K562 (cell line): ENCODE results near the gene TPX2. TPM values are rescaled to one million over a fixed set of nuclear protein-coding genes. Genes with fewer than 3 reads are reported as not detected.

Experiments
- CBX2 ChIP-seq: fragments of 200-600 bp; sonication (generic); IDR thresholded peaks from one replicate; pipeline ENCODE4 v1.6.1; 2012; ENCODE audit warnings: mild to moderate bottlenecking, low read length, inconsistent platforms; ENCODE audit not compliant: insufficient read depth, poor library complexity, severe bottlenecking
- CREB3 ChIP-seq: fragments of 450-650 bp; conservative IDR thresholded peaks from 2 replicates; pipeline ENCODE4 v1.6.1; 2016; ENCODE audit warnings: missing genetic modification characterization, low read depth, mild to moderate bottlenecking, missing compliant biosample characterization, moderate library complexity
- FOXK2 ChIP-seq, 2 experiments: fragments of 450-650 bp; IDR thresholded peaks in 1 of 2; conservative IDR thresholded peaks in 1 of 2; 2 replicates each; pipeline ENCODE4 v1.6.1; 2016; ENCODE audit warnings: low read depth in 2 of 2, mild to moderate bottlenecking in 1 of 2
- ID3 ChIP-seq, 2 experiments: fragments of 250-450 bp in 1 of 2; fragments of 450-650 bp in 1 of 2; sonication (Bioruptor Pico) in 1 of 2; IDR thresholded peaks; 2 replicates each; pipeline versions ENCODE4 v1.6.1 to v1.8.0; 2016 to 2021; ENCODE audit warnings: mild to moderate bottlenecking in 2 of 2, moderate library complexity in 2 of 2, missing compliant biosample characterization in 1 of 2, missing genetic modification characterization in 1 of 2
- JUNB ChIP-seq: fragments of 450-650 bp; formaldehyde crosslinking; conservative IDR thresholded peaks from 2 replicates; pipeline ENCODE4 v1.4.0; 2020; ENCODE audit warnings: mild to moderate bottlenecking
- NFYB ChIP-seq: IDR thresholded peaks from 2 replicates; pipeline ENCODE4 v1.6.1; 2011; ENCODE audit warnings: mild to moderate bottlenecking, moderate library complexity; ENCODE audit not compliant: insufficient read length; ENCODE audit errors: extremely low read depth
- NR3C1 ChIP-seq: sonication (generic); formaldehyde crosslinking; IDR thresholded peaks from 2 replicates; pipeline ENCODE4 v1.8.1; 2022; ENCODE audit warnings: missing genetic modification reagents
- PHB ChIP-seq: fragments of 250-450 bp; sonication (Bioruptor Pico); IDR thresholded peaks from 2 replicates; pipeline ENCODE4 v1.5.0; 2021
- PHF21A ChIP-seq: fragments of 450-650 bp; IDR thresholded peaks from 2 replicates; pipeline ENCODE4 v1.6.1; 2017; ENCODE audit warnings: low read depth, borderline replicate concordance
- POLR2AphosphoS2 ChIP-seq: IDR thresholded peaks from 2 replicates; pipeline ENCODE4 v1.6.1; 2012; ENCODE audit warnings: low read length, improper control_type of control experiment
- SMAD2 ChIP-seq: fragments of 150-350 bp; IDR thresholded peaks from 2 replicates; pipeline ENCODE4 v1.6.1; 2014; ENCODE audit warnings: low read depth, mild to moderate bottlenecking, low read length
- SNIP1 ChIP-seq: fragments of 450-650 bp; IDR thresholded peaks from 2 replicates; pipeline ENCODE4 v1.7.1; 2017; ENCODE audit warnings: low read depth, mild to moderate bottlenecking
- SP1 ChIP-seq: sonication (generic); formaldehyde crosslinking; IDR thresholded peaks from 2 replicates; pipeline ENCODE4 v1.8.1; 2022; ENCODE audit warnings: mild to moderate bottlenecking, missing genetic modification reagents
- ZFPM2 ChIP-seq: fragments of 250-450 bp; sonication (Bioruptor Pico); IDR thresholded peaks from 2 replicates; pipeline ENCODE4 v1.5.1; 2022; ENCODE audit warnings: mild to moderate bottlenecking
- ZNF143 ChIP-seq: sonication (generic); formaldehyde crosslinking; IDR thresholded peaks from 2 replicates; pipeline ENCODE4 v1.9.0; 2022; ENCODE audit warnings: mild to moderate bottlenecking, missing genetic modification reagents
- ZNF324 ChIP-seq: fragments of 250-450 bp; sonication (Bioruptor Pico); IDR thresholded peaks from 2 replicates; pipeline ENCODE4 v1.4.0; 2020; ENCODE audit warnings: mild to moderate bottlenecking
- ZNF445 ChIP-seq: fragments of 250-450 bp; sonication (Bioruptor Pico); IDR thresholded peaks from 2 replicates; pipeline ENCODE4 v1.4.0; 2020; ENCODE audit warnings: low read depth, mild to moderate bottlenecking, moderate library complexity
- ZNF778 ChIP-seq: fragments of 450-650 bp; formaldehyde crosslinking; IDR thresholded peaks from 2 replicates; pipeline ENCODE4 v1.4.0; 2020; ENCODE audit warnings: mild to moderate bottlenecking, moderate library complexity
- polyA plus RNA-seq, 8 experiments: library from polyadenylated mRNA; depleted of rRNA in 4 of 8; stranded (reverse) in 5 of 8; unstranded in 3 of 8; fragments of >200 nt; fragmentation: Nextera tagmentation in 2 of 8; fragmentation: Illumina TruSeq in 1 of 8; extraction: Ambion mirVana in 2 of 8; extraction: Trizol in 1 of 8; gene quantifications; 2 replicates each; pipeline versions ENCODE4 v1.2.1 to v1.2.3, GENCODE V29; 2011 to 2014; ENCODE audit warnings: inconsistent platforms in 1 of 8, missing spikeins in 1 of 8
- total RNA-seq, 7 experiments: library from RNA; depleted of rRNA in 6 of 7; stranded (reverse); fragments of >200 nt in 6 of 7; fragmentation: Illumina TruSeq in 2 of 7; extraction: Trizol in 2 of 7; gene quantifications; 2 replicates each; pipeline versions ENCODE4 v1.2.1 to v1.2.3, GENCODE V29; 2011 to 2021; ENCODE audit warnings: low replicate concordance in 1 of 7

The TPX2 gene
- total and polyA plus RNA-seq, 9 of the 15 experiments (the other 6 are each of a cell fraction or from before 2014, with no cell fraction given) = 48.0 to 241 (median 133) TPM

GRCh38 chr20:31835977-31836852 lies 97.1 kb downstream of the TPX2 start (continued):
- TF ChIP-seq ID3 (CRISPR knock-in tag; IDR thresholded peaks at IDR 0.05) (no peak), ID3 (tag; IDR thresholded peaks at IDR 0.05) (0 out of 2 replicates have a peak, but pooled peaks have one; percentile 32), SNIP1 (no peak), POLR2AphosphoS2 (no peak), CREB3 (tag) (no peak), ZNF445 (no peak), CBX2 (no peak), NR3C1 (CRISPR knock-in tag) (no peak), ZFPM2 (CRISPR knock-in tag) (no peak), NFYB (no peak), ZNF778 (CRISPR knock-in tag) (no peak), ZNF143 (CRISPR knock-in tag) (0 out of 2 replicates have a peak, but pooled peaks have one; percentile 26), ZNF324 (CRISPR knock-in tag) (no peak), SMAD2 (no peak), FOXK2 (conservative IDR thresholded peaks at IDR 0.05 in 1 of 2, IDR thresholded peaks at IDR 0.05 in 1 of 2; ENCODE audit: low read depth in 2 of 2) (peak; percentile 62 to 65; a peak in 3 of 4 replicates), PHB (no peak), SP1 (CRISPR knock-in tag) (peak; percentile 5; the same call in 1 of the 2 replicates), JUNB (CRISPR knock-in tag) (peak; percentile 90), PHF21A (no peak)
